ENCODE results near the gene RNF152.

RNF152 gene

GRCh38 chr18:61908661-61909060, 15.9 kb upstream of the RNF152 start:
- TF ChIP-seq, protein P1, sequence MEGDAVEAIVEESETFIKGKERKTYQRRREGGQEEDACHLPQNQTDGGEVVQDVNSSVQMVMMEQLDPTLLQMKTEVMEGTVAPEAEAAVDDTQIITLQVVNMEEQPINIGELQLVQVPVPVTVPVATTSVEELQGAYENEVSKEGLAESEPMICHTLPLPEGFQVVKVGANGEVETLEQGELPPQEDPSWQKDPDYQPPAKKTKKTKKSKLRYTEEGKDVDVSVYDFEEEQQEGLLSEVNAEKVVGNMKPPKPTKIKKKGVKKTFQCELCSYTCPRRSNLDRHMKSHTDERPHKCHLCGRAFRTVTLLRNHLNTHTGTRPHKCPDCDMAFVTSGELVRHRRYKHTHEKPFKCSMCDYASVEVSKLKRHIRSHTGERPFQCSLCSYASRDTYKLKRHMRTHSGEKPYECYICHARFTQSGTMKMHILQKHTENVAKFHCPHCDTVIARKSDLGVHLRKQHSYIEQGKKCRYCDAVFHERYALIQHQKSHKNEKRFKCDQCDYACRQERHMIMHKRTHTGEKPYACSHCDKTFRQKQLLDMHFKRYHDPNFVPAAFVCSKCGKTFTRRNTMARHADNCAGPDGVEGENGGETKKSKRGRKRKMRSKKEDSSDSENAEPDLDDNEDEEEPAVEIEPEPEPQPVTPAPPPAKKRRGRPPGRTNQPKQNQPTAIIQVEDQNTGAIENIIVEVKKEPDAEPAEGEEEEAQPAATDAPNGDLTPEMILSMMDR (IDR thresholded peaks at IDR 0.05; ENCODE audit: extremely low read depth, insufficient read depth, missing control alignments) = no peak
- DNase-seq (ENCODE audit: low spot score) = no peak
- in situ Hi-C loops (cut with MboI; ENCODE audit: low pct_unique_long_range_greater_than_20kb, low sequenced_read_pairs, unreplicated experiment) = no loop called here

GRCh38 chr18:61901323-61901986, 8.6 kb upstream of the RNF152 start:
- peak; percentile 77 for DNase-seq (ENCODE audit: low spot score)
- TF ChIP-seq, protein P1 (IDR thresholded peaks at IDR 0.05; ENCODE audit: extremely low read depth, insufficient read depth, missing control alignments) = peak; percentile 92
- in situ Hi-C loops (cut with MboI; ENCODE audit: low pct_unique_long_range_greater_than_20kb, low sequenced_read_pairs, unreplicated experiment) = no loop called here

GRCh38 chr18:61900504-61901281, 7.9 kb upstream of the RNF152 start:
- DNase-seq (ENCODE audit: low spot score) = no peak
- TF ChIP-seq, protein P1 (IDR thresholded peaks at IDR 0.05; ENCODE audit: extremely low read depth, insufficient read depth, missing control alignments) = no peak
- in situ Hi-C loops (cut with MboI; ENCODE audit: low pct_unique_long_range_greater_than_20kb, low sequenced_read_pairs, unreplicated experiment) = no loop called here

DNA sequence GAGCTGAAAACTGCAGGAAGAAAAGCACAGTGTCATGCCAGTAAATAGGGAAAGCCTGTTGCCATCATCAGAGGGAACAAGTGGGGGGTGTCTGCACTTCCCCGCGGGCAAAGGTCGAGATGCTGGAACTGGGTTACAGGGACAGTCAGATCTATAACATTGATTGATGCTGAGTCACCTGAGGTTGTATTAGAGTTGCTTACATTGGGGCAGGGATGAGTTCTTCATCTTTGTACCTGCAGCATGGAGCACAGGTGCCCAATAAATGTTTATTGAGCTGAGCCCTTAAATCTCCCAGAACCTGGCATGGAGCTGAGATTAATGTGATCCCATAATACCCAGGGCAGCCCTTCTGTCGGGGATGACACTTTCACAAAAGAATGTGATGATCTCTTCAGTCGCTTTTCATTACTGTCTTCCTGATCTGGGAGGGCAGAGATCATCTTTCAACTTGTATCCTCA, 5.9 kb upstream of the RNF152 start:
- no peak for DNase-seq (ENCODE audit: low spot score)
- in situ Hi-C loops (cut with MboI; ENCODE audit: low pct_unique_long_range_greater_than_20kb, low sequenced_read_pairs, unreplicated experiment) = no loop called here
- TF ChIP-seq, protein P1 (IDR thresholded peaks at IDR 0.05; ENCODE audit: extremely low read depth, insufficient read depth, missing control alignments) = no peak

DNA sequence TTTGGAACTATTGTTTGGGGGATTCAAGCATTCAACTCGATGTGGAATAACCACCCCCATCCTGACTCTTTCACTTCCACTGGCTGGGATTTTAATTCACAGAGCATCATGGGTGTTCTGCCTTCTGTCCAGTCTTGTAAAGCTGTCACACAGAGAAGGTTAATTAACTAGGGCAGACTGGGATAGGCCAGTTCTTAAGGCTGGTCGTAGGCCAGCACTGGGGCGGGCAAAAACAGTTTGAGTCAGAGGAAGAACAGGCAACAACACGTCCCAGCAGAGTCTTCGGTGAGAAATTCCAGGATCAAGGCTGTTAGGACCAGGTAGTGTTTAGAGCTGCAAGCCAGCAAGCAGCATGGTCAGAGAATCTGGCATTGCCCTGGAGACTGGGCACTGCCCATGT, 4.0 kb upstream of the RNF152 start:
- in situ Hi-C loops (cut with MboI; ENCODE audit: low pct_unique_long_range_greater_than_20kb, low sequenced_read_pairs, unreplicated experiment) = no loop called here
- no peak for DNase-seq (ENCODE audit: low spot score)
- TF ChIP-seq, protein P1 (IDR thresholded peaks at IDR 0.05; ENCODE audit: extremely low read depth, insufficient read depth, missing control alignments) = no peak

DNA sequence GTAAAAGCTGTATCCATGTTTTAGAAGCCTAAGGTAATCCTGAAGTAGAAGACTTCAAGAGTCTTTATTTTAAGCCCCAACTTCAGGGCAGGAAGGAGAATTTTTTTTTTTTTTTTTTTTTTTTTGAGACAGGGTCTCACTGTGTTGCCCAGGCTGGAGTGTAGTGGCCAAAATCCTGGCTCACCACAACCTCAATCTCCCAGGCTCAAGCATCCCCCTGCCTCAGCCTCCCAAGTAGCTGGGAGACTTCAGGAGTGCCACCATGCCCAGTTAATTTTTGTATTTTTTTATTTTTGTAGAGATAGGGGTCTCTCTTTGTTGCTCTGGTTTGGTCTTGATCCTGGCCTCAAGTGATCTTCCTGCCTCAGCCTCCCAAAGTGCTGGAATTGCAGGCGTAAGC, 3.3 kb upstream of the RNF152 start:
- TF ChIP-seq, protein P1 (IDR thresholded peaks at IDR 0.05; ENCODE audit: extremely low read depth, insufficient read depth, missing control alignments) = no peak
- in situ Hi-C loops (cut with MboI; ENCODE audit: low pct_unique_long_range_greater_than_20kb, low sequenced_read_pairs, unreplicated experiment) = no loop called here
- no peak for DNase-seq (ENCODE audit: low spot score)

Measured in GM13977 (cell line).